GM12874 (cell line): ENCODE data around the gene LPP.

Experiments used
- TF ChIP-seq, protein P1 (sequence below): IDR thresholded peaks from 2 replicates; pipeline ENCODE4 v1.5.1; 2011; ENCODE audit warnings: low read depth, mild to moderate bottlenecking, control low read depth, low read length, moderate library complexity; ENCODE audit not compliant: insufficient read depth

LPP gene

DNA sequence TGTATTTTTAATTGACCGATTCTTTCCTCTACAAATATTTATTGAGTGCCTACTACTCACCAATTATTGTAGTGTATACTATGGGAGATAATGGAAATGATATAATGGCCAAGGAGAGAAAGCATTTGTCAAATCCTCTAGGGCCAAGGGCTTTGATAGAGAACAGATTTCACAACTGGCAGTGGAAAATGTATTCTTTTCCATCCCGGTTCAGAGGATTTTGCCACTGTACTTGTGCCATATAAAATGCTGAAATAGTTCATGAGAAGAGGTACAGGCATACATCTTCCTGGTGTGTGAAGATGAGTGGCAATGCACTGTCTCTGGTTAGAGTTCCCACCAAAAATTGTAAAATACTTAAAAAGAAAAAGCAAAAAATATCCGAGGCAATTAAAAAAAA, 566.3 kb downstream of the LPP start:
- TF ChIP-seq, protein P1, sequence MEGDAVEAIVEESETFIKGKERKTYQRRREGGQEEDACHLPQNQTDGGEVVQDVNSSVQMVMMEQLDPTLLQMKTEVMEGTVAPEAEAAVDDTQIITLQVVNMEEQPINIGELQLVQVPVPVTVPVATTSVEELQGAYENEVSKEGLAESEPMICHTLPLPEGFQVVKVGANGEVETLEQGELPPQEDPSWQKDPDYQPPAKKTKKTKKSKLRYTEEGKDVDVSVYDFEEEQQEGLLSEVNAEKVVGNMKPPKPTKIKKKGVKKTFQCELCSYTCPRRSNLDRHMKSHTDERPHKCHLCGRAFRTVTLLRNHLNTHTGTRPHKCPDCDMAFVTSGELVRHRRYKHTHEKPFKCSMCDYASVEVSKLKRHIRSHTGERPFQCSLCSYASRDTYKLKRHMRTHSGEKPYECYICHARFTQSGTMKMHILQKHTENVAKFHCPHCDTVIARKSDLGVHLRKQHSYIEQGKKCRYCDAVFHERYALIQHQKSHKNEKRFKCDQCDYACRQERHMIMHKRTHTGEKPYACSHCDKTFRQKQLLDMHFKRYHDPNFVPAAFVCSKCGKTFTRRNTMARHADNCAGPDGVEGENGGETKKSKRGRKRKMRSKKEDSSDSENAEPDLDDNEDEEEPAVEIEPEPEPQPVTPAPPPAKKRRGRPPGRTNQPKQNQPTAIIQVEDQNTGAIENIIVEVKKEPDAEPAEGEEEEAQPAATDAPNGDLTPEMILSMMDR = no peak

DNA sequence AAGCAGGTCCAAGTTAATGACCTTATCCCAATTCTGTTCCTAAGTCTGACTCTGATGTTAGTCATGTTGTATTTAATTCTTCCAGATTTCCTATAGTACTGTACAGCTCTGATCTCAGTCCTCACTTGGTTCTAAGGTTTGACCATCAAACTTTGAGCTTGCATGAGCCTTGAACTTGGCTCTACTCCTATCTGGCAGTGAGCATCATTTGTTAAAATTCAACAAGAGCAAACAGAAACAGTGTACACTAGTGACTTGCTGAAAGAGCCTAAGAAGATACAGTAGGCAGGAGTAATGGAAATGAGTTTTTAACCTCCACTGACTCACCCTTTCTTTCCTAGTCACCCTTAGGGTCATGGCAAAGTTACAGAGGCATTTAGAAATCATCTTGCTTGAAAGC, 566.7 kb downstream of the LPP start:
- TF ChIP-seq, protein P1 = no peak

DNA sequence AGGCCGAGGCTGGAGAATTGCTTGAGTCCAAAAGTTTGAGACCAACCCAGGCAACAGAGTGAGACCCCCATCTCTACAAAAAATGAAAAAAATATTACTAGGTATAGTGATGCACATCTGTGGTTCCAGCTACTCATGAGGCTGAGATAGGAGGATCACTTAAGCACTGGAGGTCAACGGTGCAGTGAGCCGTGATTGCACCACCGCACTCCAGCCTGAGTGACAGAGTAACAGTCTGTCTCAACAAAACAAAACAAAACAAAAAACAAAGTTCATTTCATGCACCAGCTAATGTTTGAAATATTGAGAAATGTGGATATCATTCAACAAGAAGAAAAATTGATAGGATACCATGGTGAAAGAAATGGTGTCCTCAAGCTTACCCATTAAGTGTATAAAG, 567.4 kb downstream of the LPP start:
- TF ChIP-seq, protein P1 = no peak

DNA sequence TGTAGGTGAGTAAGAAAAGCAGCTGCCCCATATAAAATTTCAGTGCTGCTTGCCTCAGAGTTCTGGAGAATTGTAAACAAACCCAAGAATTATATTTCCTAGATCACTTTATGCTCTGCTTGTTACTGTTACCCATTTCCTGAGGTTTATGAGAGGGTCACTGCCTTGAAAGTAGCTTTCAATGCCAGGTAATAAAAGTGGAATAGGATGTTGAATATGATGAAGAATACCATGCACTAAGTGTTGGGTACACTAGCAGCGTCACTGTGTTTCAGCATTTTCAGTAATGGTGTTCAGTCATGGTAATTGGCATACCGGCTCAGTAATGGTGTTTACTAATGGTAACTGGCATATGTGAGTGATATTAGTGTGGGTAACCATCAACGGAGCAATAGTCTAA, 568.0 kb downstream of the LPP start:
- TF ChIP-seq, protein P1 = no peak

DNA sequence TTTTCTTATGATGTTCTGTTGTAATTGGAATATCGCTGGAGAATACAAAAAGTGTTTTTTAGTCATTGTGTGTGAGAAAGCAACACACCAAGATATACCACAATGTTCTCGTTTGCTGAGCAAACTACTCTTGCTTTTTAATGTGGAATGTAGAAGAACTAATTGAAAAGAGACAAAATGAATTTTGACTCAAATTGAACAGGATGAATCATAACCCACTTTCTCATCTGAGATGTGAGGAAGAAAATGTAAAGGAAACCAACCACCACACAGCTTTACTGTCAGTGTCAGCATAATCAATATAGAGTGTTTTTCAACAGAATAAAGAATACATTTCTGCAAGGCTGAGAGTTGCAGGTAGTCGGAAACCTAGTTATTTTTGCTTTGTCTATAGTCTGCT, 569.0 kb downstream of the LPP start:
- TF ChIP-seq, protein P1 = no peak

DNA sequence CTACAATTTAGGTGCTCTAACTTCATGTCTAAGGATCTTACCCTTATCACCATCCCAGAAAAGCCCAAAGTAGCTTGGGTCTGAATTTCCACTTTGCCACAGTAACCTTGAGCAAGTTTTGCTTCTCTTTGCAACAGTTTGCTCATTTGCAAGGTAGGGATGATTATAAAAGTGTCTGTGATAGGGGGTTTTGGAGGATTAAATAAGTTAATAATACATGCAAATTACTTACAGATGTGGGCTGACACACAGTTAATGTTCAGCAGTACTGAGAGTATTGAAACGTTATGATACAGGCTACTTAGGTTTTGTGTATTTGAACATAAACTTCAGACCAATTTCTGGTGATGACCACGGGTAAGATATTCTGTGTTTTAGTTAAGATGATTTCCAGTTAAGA, 573.1 kb downstream of the LPP start:
- TF ChIP-seq, protein P1 = no peak

DNA sequence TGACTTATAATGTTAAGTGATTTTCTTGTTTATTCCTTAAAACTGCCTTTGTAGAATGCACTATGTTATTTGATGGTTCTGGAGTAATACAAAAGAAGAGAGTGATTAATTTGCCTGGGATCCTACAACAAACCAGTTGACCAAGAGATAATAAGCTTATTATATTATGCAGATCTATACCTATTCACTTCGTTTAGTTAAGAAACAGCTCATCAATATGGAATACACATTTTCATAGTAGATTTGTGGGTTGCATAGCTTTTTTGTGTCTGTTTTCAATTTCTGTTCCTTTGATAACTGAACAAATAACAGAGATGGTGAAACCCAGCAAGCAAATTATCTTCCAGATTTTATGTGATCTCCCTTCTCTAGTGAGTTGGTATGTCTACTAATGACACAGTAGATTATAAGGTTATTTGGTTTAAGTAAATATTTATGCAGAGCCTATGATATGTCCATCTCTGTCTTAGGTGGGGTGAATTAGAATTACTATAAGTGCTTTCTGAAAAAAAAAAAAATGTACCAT, 574.5 kb downstream of the LPP start:
- TF ChIP-seq, protein P1 = no peak
